ENCODE results near the gene SH3BGRL2.
"Not testable (repeated sequence)": the region's sequence is repeated elsewhere in the genome, so short reads cannot be mapped to it uniquely, and the experiment has no call there.

SH3BGRL2 gene

DNA sequence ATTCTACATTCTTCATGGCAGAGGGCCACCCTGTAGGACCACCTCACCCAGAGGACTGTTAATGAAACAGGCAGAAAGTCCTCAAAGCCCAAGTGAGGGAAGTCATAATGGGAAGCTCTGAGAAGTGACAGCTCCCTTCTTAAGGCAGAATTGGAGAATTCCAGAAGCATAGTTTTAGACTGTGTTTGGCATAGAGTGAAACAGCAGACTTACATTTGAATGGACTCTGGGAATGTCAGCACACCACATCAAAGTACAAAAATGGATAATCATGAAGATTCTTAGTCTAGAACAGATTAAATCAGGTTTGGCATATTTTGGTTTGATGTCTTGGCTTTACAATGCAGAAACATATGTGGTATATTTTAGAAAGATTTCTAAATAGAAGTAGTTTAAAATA is 17.9 kb downstream of the SH3BGRL2 start:
- DNase-seq (ENCODE audit: low read depth): no peak

DNA sequence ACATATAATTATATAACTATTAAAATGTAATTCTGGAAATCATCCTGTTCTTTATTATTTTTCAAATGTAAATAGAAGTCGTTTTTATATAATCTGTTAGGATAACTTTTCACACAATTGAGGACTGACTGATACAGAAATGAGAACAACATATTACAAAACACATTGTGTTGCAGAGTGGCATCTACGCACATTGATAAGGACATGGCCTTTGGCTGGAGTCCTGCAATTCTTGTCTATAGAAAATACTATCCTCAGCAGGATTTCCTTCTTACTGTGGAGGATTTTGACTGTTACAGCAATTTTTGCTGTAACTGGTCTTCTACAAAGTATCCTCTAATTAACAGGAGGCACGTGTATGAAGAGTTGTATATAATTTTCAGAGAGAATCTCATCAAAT is 19.8 kb downstream of the SH3BGRL2 start:
- no peak for DNase-seq (ENCODE audit: low read depth)

DNA sequence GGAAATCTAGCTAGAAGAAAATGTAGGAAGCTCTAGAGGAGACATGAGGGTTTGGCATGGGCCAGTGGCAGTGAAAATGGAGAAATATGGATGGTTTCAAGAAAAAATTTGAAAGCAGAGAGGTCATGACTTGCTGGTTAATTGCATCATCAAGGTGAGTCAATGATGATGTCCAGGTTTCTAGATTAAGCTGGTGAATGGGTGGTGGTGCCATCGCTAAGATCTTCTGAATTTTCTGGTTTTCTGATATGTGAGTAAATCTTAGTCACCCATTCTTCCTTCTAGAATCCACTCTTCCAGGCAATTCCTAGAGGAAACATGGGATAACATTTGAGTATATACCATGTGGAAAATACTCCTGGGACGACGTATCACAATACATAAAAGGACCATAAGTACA is 25.0 kb downstream of the SH3BGRL2 start:
- DNase-seq (ENCODE audit: low read depth): no peak

DNA sequence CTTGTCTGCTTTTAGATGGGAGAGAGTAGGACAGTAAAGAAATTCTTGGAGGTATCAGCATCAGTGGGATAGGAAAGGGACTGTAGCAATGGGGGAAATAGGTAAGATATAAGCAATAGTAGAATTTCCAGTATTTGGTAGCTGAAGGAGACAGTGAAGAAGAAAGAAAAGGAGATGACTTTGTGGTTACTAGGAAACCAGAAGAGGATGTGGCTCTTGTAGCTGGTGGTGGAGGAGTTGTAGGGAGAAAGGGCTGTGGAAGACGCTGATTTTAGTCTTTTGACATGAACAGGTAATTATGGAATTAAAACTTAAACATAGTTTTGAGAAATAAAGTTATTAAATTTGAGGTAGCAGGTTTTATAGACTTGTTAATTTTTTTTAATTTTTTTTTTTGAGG is 26.1 kb downstream of the SH3BGRL2 start:
- no peak for DNase-seq (ENCODE audit: low read depth)

DNA sequence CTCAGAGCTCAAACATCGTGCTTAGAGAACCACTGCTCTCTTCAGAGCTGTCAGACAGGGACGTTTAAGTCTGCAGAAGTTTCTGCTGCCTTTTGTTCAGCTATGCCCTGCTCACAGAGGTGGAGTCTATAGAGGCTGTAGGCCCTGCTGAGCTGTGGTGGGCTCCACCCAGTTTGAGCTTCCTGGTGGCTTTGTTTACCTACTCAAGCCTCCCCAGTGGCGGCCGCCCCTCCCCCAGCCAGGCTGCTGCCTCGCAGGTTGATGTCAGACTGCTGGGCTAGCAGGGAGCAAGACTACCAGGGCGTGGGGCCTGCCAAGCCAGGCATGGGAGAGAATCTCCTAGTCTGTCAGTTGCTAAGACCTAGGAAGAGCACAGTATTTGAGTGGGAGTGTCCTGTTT is 32.5 kb downstream of the SH3BGRL2 start:
- DNase-seq (ENCODE audit: low read depth): not testable (repeated sequence)

DNA sequence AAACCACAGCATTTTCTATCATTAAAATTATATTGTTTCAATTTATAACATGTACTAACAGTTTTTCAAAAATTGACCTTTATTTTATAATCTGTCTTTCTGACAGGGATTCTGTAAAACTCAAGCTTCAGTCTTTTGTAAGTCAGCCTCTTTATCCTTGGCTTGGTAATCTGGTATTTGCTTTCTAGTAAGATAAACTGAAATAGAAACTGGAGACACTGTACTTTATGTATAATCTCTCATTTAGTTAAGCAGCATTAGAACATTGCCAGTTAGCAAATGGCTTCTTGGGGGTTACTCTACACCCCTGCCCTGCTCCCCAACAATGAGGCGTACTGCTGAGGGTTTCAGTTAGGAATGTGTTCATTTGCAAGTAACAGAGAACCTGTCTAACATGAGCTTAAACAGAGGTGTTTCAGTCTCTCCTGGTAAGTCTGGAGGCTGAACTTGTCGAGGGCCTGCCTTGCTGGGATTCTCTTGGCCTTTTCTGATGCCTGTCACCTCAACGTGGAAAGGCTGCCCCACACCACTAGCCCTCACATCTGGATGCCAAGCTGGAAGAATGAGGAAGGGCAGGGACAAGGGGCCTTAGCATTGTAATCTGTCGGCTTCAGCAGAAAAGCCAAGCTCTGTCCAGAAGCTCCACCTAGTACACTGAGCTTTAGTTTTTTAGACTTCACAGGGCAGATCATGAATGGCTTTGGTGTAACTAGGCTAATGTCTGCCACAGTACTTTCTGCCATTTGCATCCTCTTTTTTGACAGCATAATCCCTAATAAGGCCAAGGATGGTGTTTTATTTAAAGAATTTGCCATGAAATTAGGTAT is 34.8 kb downstream of the SH3BGRL2 start:
- no peak for DNase-seq (ENCODE audit: low read depth)

DNA sequence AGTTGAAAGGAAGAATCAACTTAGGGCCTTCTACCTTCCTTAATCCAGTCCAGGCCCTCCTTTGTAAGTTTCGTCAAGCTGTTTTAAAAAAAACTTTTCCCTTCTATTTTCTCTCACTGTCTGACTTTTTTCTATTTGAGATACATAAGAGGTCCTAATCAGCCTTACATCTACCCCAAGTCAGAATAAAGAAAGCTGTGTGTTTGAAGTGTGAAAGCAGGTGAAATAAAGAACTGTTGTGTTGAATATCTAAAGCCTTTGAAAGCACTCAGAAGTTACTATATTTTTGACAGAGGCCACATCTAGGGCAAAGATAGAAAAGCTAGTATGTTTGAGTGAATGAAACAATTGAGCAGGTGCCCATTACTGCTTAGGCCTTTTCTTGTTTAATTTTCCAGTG is 35.5 kb downstream of the SH3BGRL2 start:
- no peak for DNase-seq (ENCODE audit: low read depth)

DNA sequence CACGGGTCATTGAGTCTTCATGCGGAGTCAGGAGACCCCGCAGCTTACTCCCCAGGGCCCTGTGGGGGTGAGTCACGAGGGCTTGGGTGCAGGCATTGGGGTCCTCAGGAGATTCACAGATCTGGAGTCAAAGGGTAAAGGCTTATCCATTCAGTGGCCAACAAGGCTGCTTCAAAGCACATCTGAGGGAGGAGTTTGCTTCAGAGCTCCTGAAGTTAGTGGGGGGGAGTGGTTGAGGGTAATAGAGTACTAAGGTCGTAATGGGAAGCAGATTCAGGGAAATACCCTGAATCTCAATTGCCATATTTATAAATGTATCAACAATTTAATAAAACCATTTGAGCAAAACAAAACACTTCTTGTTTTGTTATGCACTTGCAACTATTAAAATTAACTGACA is 37.3 kb downstream of the SH3BGRL2 start:
- DNase-seq (ENCODE audit: low read depth): no peak

DNA sequence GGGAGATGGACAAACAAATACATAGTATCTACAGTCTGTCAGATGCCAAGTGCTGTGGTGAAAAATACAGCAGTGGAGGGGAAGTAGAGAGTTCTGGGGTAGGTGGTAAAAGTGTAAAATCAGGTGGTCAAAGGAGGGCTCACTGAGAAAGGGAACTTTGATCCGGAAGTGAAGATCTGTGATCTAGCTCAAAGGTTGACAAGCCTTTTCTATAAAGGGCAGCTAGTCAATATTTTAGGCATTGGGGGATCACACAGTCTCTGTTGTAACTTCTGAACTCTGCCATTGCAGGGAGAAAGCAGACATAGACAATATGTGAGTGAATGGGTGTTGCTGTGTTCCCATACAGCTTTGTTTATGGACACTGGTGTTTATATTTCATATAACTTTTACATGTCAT is 38.6 kb downstream of the SH3BGRL2 start:
- DNase-seq (ENCODE audit: low read depth): no peak

DNA sequence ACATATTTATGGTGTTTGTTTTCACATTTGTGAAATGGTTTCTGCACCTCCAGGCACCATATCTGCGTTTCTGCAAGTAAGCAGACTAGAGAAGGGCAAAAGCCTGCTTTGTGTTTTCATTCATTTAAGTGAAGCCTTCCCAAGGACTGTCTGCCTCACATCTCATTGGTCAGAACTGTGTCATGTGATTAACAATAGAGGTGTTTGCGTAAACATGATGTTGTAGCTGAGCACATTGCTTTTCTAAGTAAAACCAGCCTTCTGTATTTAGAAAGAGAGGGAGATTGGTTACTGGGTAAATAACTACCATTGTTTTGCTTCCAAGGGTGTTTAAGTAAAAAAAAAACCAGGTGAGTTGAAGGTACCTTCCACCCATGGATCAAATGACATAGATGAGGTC is 39.7 kb downstream of the SH3BGRL2 start:
- DNase-seq (ENCODE audit: low read depth): no peak

DNA sequence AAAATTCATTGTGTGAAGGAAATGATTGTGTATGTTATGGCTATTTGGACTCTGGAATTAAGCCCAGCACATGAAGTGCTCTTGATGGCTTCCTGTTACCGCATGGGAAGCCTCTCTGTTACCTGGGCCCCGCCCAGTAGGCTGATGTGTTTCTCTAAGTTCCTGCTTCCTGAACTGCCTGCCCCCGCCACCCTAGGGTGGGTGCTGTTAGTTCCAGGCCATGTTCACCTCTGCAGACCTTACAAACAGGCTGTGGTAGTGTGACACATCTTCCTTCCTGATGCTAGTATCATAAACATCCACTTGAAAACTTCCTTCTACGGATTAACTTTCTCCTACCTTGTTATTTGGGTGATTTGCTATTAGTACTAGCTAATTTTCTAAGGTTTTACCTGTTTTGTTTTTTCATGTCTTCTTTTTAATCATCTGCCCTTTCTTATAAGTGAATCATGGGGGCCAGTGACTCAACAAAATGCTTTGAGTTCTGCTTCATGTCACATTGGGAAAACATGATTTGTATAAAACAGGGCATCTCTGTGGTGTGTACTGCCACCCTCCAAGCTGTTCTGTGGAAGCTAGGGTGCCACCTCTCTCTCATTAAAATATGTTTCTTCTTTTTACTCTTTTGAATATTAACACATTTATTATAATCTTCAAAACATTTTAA is 40.6 kb downstream of the SH3BGRL2 start:
- no peak for DNase-seq (ENCODE audit: low read depth)

DNA sequence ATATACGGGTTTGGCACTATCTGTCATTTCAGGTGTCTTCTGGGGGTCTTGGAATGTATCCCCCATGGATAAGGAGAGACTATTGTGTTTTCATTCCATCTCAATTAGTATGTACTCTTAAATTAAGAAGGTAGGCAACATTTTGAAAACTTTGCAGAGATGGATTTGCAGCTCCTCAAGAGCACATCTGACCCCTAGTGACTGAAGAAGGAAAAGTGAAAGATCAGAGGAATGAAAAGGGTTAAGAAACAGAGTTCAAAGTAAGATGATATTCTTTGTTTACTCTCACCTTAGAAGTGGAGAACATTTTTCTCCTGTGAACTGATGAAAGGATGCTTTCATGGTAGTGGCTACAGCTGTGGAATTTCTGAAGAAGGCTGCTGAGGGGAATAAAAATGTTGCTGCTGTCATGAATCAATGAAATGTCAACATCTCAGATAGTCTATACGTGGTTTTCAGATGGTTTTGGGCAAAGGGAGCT is 41.5 kb downstream of the SH3BGRL2 start:
- no peak for DNase-seq (ENCODE audit: low read depth)

DNA sequence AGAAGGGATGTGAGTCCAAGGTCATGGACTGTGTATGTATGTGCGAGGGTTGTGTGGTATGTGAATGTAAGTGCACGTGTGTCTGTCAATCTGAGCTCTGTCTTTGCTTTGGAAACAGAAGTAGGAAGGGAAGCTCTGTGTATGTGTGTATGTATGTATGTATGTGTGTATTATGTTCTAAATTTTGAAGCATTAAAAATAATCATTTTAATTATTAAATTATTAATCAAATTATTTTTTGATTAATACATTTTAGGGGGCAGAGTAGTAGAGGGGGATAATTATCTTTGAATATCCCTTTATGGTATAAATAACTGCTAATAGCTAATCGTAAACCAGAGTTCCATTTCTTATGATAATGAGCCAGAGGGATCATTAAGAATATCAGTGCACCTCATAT is 42.8 kb downstream of the SH3BGRL2 start:
- DNase-seq (ENCODE audit: low read depth): no peak

DNA sequence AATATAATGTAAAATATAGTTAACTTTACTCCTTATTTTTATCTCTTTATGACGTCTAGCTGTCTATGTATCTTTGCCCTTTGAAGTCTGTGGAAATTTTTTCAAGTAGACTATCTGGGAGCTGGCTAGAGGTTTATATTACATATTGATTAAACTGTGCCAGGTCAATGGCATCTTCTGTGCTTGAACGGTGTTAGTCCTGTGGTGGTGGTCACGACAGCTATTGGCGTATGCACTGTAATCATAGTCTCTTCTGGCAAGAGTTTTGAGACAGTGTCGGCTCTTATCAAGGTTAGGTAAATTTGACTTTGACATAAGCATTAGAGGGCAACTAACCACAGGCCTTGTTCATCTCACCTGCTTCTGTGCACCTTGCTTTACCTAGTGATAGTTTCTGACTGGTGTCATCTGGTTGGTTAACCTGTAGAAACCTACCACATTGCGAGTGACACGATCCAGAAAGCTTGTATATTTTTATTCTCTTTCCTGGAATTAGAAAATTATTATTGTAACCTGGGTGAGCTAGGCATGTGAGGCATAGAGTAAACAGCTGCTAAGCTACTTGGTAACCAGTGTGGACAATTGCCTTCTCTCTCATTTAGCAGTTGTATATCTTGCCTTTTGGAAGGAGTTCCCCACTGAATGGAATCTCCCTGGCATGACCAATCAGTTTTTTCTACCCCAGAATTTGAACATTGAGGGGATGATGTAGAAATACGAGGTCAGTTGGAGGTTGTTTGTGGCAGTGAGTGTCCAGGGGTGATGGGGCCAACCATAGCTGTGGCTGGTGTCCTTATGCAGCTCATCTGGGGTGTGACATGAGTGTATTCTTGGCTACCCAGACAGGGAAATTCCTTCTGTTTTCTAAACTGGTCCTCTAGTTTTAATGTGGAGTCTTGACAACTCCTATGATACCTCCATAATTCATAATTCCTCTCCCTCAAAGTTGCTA is 45.9 kb downstream of the SH3BGRL2 start:
- DNase-seq (ENCODE audit: low read depth): no peak

DNA sequence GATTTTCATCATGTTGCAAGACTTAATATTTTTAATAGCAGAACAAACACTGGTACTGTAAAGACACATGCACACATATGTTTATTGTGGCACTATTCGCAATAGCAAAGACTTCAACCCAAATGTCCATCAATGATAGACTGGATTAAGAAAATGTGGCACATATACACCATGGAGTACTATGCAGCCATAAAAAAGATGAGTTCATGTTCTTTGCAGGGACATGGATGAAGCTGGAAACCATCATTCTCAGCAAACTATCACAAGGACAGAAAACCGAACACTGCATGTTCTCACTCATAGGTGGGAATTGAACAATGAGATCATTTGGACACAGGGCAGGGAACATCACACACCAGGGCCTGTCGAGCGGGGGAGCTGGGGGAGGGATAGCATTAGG is 51.6 kb downstream of the SH3BGRL2 start:
- not testable (repeated sequence) for DNase-seq (ENCODE audit: low read depth)

DNA sequence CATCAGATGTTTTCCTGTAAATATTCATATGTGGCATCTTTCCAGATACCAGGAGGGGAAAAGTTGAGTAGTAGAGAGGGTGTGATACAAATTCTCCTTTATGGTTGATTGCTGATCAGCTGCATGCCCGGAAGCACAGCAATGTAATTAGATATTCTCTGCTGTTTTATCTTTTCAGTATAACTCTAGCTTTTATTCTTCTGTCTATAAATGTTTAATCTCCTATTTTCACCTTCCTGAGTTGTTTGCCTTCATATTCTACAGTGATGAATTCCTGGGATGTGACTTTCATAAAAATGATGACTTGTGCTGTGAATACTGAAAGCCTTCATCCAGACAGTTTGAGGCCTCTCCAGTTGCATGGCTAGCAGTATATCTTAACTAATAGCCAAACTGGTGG is 53.7 kb downstream of the SH3BGRL2 start:
- DNase-seq (ENCODE audit: low read depth): no peak

DNA sequence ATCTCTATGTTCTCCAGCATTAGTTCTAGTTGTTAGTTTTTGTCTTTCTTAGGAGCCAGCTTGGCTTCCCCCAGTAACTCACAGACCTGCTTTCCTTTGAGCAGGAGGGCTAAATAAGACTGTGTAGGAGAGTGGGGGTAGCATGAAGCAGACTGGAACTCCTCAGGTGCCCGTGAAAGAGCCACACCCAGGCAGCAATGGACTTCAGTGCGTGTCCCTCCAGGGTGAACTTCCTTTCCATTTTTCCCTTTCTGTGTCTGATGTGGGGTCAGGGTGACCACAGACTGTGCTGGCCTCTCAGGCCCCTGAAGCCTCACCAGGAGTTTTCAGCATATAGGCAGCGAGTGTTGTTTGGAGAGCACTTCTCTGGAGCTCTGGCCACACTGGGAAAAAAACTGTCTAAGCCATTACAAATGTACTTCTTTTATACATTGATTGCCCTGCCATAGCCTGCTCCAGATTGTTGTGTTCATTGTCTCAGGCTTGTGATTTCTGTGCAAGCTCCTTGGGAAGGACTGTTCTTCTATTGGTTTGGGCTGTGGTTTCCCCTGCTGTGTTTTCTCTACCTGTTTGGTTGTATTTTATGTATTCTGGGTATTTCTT is 55.7 kb downstream of the SH3BGRL2 start:
- DNase-seq (ENCODE audit: low read depth): no peak

DNA sequence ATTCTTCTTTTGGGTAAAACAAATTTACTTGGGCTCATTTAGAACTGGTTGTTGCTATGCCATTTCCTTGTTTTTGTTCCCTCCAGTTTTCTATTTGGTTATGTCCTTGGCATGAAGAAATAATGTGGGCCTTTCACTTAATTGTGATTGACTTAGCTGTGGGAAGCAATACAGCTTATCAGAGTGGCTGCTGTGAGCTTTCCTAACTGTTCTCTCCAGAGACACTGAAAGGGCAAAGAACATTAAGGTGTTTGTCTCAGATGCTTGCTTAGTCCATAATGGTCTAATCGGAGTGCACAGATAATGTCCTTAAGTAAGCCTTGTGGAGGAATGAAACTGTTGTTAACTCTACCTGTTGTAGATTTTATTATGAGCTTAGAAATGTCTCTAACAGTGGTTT is 56.6 kb downstream of the SH3BGRL2 start:
- DNase-seq (ENCODE audit: low read depth): no peak

DNA sequence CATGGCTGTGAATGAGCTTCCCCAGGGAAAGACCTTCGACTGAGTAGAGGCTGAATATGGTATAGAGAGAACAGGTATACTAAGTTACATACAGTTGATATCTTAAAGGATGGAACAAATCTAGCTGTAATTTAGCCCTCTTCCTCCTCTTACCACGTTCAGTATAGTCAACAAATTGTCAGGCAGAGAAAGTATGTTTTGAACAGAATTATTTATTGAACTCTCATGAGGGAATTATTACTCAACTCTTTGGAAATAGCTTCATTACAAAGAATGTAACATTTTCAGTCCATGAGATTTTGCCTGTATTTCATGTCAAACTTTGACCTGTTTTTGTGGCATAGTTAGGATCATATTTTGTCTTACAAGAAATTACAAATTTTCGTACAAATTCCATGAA is 63.0 kb downstream of the SH3BGRL2 start:
- DNase-seq (ENCODE audit: low read depth): no peak

DNA sequence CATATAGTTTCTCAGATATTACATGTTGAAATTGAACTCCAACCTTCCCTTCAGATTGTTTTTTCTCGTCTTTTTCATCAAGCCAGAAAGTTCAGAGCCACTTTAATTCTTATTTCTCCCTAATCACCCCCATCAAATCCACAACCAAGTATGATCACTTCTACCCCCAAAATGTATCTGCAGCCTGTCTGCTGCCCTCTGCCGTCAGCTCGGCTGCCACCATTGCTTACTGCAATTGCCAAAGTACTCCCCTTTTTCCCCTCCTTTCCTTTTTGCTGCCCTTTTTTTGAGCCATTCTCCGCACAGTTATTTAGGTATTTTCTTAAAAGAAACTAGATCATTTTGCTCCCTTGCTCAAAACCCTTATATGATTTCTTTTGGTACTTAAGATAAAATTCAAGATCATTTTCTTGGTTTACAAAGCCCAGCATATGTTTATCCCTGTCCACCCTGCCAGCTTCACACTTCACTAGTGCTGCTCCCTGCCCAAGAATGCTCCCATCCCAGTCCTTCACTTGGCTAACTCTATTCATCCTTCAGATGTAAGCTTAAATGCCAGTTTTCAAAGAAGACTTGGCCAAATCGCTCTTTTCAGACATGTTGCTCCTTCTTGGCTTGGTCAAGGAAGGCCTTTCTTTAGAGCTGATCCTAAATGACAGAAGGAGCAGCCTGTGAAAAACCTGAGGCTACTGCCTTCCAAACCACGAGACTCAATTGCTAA is 63.7 kb downstream of the SH3BGRL2 start:
- DNase-seq (ENCODE audit: low read depth): no peak

DNA sequence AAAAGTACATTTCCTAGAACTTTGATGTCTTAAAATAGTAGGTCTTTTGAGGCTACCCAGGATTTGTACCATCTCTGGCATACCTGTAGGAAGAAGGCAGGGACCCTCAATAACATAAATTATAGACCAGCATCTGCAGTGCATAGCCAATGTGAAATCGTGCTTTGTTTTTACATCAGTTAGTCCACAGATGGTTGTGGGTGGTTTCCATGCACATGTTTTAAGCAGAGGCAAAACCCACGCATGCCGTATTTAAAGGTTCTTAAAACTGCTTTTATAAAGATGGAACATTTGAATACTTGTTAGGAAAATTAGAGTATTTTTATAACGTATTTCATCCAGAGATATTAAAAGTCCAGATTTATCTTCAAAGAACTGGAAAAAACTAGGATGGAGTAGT is 66.3 kb downstream of the SH3BGRL2 start:
- DNase-seq (ENCODE audit: low read depth): no peak
